Panc1 (cell line): ENCODE measurements around the gene PCDH17.

ENCODE experiments used
- CTCF ChIP-seq: fragments of 450-650 bp; IDR thresholded peaks from 2 replicates; pipeline ENCODE4 v1.5.1; 2017; ENCODE audit warnings: mild to moderate bottlenecking
- SIN3A ChIP-seq: IDR thresholded peaks from 2 replicates; pipeline ENCODE4 v1.6.1; 2012; ENCODE audit warnings: low read depth, mild to moderate bottlenecking, low read length, moderate library complexity, borderline replicate concordance; ENCODE audit not compliant: insufficient read depth
- TCF7L2 ChIP-seq: IDR thresholded peaks from 2 replicates; pipeline ENCODE4 v1.6.1; 2011; ENCODE audit warnings: mild to moderate bottlenecking, low read depth, low read length, inconsistent platforms

GRCh38 chr13:57760951-57761350 is 129.4 kb downstream of the PCDH17 start:
- TF ChIP-seq CTCF: no peak
- no peak for TF ChIP-seq SIN3A
- TF ChIP-seq TCF7L2: no peak
